ENCODE measurements around the gene CDK6.
"Not testable (repeated sequence)": the region's sequence is repeated elsewhere in the genome, so short reads cannot be mapped to it uniquely, and the experiment has no call there.

Gene CDK6

DNA sequence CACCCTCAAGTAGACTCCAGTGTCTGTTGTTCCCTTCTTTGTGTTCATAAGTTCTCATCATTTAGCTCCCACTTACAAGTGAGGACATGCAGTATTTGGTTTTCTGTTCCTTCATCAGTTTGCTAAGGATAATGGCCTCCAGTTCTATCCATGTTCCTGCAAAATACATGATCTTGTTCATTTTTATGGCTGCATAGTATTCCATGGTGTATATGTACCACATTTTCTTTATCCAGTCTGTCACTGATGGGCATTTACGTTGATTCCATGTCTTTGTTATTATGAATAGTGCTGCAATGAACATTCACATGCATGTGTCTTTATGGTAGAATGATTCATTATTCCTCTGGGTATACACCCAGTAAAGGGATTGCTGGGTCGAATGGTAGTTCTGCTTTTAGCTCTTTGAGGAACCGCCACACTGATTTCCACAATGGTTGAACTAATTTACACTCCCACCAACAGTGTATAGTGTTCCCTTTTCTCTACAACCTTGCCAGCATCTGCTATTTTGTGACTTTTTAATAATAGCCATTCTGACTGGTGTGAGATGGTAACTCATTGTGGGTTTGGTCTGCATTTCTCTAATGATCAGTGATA lies 79.0 kb downstream of the CDK6 start:
- DNase-seq, result not testable (repeated sequence)

DNA sequence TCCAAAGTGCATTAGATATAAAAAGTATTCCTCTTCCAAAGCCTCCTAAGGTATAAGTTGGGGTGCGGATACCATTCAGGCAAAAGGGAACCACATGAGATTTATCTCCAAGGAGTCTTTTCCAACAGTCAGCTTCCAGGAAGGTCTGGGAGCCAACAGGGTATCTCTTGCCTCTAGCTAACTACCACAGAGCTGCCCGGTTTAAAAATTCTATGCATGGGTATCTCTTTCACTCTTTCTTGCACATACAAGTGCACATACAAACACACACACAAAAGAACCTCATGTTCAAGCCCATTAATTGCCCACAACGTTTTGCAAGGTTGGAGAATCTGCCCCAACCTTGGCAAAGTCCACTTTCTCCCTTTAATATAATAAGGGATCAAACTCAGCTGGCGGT lies 80.7 kb downstream of the CDK6 start:
- no peak for DNase-seq

DNA sequence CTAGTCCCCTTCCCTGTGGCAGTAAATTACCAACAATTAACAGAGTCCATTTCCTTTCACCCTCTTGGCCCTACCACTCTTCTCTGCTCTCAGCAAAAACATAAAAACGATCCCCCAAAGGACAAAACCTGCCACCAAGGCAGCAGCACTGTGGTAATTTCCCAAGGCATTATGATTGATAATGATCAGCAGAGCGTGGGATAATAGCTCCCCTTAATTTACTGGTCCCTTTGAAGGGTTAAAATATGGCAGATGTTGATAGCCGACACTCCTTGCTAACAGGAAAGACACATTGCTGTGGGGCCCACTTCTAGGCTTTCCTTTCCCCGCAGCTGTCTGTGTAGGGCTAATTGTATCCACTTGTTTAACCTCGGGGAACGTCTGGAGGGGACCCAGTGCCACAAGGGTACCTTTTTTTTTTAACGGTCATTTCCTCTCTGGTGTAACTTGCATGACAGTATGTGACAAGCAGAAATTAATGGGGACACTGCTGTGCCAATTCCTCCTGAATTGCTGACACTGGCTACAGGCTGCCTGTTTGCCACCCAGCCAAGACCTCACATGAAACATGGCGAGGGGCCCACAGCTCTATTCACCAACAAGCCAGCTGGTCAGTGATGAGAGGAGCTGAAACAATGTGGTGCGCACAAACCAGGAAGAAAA lies 81.3 kb downstream of the CDK6 start:
- DNase-seq, result peak in 2 of 3 experiments; percentile 68 to 94

GRCh38 chr7:92753614-92754013 lies 82.8 kb downstream of the CDK6 start:
- no peak for DNase-seq

DNA sequence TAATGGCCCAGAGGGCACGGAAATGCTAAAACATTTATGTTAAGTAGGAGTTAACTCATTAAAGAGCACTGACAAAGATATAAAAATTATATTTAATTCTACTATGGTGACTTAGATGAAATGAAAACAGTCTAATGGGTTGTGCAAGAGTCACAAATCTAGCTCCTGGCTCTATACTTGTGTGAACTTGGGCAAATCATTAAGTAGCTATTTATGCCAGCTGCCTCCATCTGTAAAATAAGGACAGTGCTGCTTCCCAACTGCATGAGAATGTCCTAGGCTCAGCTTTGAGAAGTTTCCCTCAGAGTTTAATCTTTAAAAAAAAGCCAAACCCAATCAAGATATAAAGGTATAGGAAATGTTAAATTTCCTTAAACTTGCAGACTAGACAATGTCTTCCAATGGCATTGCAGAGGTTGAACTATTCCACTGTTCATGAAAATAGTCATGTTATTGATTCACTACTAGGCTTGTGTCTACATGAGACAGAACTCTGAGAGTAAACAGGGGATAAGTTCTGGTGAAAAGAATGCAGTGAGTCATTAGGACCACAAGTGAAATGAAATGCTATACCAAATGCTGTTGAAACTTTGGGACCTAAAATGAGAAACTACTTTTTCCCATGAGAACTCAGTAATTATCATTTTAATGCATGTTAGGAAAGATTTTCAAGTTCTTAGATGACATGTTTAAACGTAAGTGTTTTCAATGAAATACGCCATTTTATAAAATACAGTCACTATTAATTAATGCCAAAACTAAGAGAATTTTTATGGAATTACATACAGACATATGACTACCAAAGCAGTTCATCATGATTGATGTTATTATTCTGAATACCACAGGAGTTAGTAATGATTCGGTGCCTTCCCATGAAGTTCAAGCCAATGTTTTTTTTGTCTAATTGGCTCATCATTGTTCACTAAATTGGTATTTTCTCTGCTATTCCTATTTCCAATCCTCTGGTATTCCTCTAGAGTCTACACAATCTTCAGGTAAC lies 84.2 kb downstream of the CDK6 start:
- DNase-seq, result no peak

GRCh38 chr7:92750946-92751345 lies 85.4 kb downstream of the CDK6 start:
- no peak for DNase-seq

GRCh38 chr7:92750447-92750839 lies 85.9 kb downstream of the CDK6 start:
- no peak for DNase-seq

GRCh38 chr7:92749832-92750446 lies 86.4 kb downstream of the CDK6 start:
- DNase-seq, result no peak

DNA sequence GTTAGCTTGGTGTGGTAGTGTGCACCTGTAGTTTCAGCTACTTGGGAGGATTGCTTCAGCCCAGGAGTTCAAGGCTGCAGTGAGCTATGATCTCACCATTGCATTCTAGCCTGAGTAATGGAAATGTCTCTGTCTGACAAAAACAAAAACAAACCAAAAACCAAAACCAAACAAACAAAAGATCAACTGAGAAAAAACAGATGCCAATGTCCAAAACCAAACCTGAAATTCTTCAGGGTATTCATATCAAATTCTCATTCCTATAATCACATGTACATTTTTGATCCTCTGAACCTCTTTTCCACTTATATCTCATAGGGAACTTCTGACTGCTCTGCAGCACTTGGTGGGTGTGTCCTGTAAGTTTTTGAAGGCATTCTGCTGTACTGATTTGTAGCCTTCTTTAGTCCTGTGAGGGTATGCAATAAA lies 87.0 kb downstream of the CDK6 start:
- no peak for DNase-seq

GRCh38 chr7:92748495-92748894 lies 87.9 kb downstream of the CDK6 start:
- DNase-seq, result no peak

DNA sequence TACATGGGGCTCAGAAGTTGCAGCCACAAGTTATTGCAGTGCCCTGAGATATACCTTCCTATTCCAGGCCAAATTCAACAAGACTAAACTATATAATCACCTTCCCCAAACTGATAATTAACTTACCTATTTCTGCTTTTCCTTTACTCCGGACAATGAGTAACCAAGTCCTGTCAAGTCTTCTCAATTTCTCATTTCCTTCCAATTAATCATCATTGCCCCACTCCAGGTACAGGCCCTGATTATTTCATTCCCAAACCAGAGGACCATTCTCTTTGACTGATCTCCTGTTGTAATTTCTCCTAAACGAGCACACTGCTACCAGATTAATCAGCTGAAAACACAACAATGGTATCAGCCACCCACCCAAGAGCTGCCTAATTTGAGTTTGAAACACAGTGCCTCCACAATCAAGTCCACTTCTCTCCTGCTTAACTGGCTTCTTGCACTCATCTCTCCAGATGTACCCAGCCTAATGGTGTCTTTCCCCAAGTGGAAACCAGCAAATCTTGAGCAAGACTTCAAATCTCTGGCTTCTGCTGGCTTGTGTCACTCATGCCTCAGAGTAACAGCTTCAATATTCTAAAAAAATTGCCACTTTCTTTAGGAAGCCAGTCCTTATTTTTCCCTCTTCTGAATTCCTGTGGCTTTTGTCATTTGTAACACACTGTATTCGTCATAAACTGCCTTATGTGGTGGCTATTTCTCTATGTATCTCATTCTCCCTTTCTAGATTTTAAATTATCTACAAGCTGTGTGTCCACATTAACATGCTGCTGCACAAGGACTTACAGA lies 89.1 kb downstream of the CDK6 start:
- no peak for DNase-seq

- no peak for DNase-seq
Measured at GRCh38 chr7:92745241-92745640, 91.1 kb downstream of the CDK6 start.

DNA sequence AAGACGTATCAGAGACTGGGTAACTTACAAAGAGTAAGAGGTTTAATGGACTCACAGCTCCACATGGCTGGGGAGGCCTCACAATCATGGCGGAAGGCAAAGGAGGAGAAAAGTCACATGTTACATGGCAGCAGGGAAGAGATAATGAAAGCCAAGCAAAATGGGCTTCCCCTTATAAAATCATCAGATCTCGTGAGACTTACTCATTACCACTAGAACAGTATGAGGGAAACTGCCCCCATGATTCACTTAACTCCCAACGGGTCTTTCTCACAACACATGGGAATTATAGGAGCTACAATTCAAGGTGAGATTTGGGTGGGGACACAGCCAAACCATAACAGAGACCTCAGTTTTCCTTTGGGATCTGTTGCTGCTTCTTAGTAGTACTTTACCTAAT lies 92.2 kb downstream of the CDK6 start:
- not testable (repeated sequence) for DNase-seq

DNA sequence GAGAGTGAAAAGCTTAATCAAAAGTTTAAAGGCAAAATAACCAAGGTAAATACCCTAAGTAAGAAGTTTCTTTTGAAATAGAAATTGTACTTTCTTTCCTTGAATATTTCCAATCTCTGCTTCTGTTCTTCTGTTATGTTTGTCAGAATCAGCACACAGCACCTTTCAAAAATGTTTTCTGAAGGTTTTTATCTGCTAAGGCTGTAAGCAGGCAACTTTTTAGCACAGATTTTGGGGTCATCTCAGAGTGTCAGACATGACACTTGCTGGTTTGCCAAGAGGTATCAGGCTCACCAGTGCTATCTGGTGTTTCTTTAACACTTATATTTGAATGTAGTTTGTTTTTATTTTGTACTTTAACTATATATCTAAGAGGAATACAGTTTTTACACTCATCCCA lies 94.2 kb downstream of the CDK6 start:
- no peak for DNase-seq

DNA sequence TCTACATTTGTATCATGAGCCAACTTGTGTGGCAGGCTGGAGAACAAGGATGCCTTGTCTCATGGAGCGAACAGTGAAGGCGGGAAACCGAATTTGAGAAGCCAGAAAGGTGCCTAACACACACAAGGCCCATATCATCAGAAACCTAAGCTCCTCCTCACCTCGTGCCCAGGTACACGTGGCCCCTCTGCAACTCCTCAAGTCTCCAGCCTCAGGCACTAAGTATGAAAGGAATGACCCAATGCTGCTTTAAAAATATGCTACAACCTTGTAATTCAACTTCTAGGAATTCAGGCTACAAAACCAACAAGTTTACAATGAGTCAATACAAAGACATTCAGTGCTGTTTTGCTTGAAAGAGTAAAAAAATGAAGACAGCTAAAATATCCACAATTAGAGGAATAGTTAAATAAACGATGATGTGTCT lies 95.7 kb downstream of the CDK6 start:
- DNase-seq, result no peak

GRCh38 chr7:92740134-92740533 lies 96.2 kb downstream of the CDK6 start:
- no peak for DNase-seq

GRCh38 chr7:92739091-92739490 lies 97.3 kb downstream of the CDK6 start:
- DNase-seq, result no peak

DNA sequence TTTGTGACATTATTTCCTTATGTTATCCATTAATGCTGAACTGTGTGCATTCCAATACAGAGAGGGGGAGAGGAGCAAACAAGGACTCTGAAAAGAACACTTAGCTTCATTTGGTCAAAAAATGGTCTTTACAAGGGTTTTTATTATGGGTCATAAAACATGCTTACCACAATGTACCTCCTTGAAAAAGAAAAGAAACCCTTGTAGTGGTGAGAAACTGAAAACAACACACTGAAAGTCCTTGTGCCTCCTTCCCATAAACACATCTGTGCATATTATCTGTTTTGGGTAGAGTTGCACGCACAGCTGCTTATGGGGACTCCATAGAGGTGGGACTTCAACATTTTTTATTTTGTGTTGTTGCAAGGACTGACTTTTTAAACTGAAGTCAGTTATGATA lies 98.7 kb downstream of the CDK6 start:
- no peak for DNase-seq

DNA sequence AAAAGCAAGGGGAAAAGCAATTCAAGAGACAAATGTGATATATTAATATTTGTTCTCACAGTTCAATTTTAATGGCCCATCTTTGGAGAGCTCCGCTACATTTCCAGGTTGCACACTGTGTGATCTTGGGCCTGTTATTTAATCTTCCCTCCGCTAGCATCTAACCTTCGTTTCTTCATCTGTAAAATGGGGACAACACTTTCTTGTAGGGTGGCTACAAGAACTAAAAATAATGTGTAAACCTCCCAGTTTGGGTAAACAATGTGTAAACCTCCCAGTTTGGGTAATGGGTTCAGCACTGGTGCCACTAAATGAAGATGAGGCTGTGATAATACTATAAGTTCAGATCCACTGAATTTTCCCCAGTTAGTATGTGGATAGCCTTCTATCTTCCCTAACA lies 99.5 kb downstream of the CDK6 start:
- DNase-seq, result no peak

GRCh38 chr7:92735707-92736106 lies 100.7 kb downstream of the CDK6 start:
- DNase-seq, result no peak

DNA sequence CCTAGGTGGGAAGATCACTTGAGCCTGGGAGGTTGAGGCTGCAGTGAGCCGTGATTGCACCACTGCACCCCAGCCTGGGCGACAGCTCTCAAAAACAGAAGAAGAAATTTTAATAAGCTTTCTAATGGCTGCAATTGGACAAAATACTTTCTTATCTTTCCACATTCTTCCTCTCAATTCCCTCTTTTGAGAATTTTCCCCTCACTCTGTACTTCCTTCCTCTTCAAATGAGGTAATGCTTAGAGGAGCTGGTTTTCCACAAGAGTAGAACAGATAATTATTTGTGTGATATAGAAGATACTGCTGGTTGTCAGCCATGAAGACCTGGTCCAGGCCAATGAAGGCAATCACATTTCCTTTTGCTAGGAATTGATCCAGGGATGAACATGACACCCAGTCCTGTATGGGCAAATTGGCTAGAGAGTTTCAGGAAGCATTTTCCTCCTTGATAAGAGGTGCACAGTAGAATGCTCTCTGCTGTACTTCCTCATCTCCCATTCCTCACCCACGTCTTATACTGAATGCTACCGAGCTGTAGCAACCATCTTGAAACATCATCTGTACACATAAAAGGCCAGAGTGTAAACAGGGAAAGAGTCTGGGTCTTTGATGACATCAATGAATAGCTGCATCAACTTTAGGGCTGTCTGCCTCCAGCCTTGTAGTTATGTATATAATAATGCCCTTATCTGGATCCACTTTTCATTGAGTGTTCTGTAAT lies 103.9 kb downstream of the CDK6 start:
- DNase-seq, result no peak
